ENCODE data around the gene NAALADL2. TPM values are rescaled to one million over a fixed set of nuclear protein-coding genes. Genes with fewer than 3 reads are reported as not detected.
A peak's percentile ranks its signal among the peaks of the same experiment; 100 is the strongest.
"Not testable (repeated sequence)": the region's sequence is repeated elsewhere in the genome, so short reads cannot be mapped to it uniquely, and the experiment has no call there.

The NAALADL2 gene
- total and polyA plus RNA-seq, 8 donors, result 0.76 to 15.4 (median 7.9) TPM

DNA sequence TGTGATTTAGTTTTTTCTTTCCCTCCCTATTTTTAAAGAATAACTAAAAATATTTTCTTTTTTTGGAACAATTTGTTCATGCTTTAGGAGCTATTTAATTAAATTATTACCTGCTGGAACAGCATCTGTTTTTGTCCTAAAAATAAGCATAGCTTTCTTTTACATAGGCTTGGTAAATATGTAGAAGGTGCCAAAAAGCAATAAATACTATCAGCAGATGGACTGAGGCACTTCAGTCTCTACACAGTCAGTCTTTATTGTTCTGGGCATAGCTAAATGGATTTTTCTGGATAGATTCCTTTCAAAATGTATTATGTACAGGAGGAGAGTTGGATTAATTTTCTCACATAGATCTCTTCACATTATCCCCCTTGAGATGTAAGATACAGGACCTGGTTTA is 223.5 kb downstream of the NAALADL2 start:
- H3K4me1 ChIP-seq, result no peaks in the 10 kb centered on the region
- no peaks in the 10 kb centered on the region for H3K36me3 ChIP-seq
- H3K9me3 ChIP-seq, result no peaks in the 10 kb centered on the region
- intact Hi-C loops (cut with DNase I), result no loop called here
- TF ChIP-seq, protein P1, sequence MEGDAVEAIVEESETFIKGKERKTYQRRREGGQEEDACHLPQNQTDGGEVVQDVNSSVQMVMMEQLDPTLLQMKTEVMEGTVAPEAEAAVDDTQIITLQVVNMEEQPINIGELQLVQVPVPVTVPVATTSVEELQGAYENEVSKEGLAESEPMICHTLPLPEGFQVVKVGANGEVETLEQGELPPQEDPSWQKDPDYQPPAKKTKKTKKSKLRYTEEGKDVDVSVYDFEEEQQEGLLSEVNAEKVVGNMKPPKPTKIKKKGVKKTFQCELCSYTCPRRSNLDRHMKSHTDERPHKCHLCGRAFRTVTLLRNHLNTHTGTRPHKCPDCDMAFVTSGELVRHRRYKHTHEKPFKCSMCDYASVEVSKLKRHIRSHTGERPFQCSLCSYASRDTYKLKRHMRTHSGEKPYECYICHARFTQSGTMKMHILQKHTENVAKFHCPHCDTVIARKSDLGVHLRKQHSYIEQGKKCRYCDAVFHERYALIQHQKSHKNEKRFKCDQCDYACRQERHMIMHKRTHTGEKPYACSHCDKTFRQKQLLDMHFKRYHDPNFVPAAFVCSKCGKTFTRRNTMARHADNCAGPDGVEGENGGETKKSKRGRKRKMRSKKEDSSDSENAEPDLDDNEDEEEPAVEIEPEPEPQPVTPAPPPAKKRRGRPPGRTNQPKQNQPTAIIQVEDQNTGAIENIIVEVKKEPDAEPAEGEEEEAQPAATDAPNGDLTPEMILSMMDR (IDR thresholded peaks at IDR 0.05), result no peak
- H3K27ac ChIP-seq, result no peak overlapping the region
- FAIRE-seq (no peak), ATAC-seq (no peak), DNase-seq (no peak)
- H3K27me3 ChIP-seq, result peaks cover 0 to 3% (median 0%) of the 10 kb centered on the region in 4 donors
- H3K4me3 ChIP-seq, result no peak overlapping the region

DNA sequence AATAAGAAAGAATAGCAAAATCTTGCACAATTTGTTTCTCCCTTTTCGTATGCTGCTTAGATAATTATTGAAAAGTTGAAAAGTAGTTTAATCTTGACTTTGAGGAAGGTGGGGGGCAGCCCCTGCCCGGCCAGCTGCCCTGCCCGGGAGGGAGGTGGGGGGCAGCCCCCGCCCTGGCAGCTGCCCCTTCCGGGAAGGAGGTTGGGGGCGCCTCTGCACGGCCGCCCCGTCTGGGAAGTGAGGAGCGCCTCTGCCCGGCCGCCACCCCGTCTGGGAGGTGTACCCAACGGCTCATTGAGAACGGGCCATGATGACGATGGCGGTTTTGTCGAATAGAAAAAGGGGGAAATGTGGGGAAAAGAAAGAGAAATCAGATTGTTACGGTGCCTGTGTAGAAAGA is 228.0 kb downstream of the NAALADL2 start:
- not testable (repeated sequence) for FAIRE-seq, ATAC-seq
- WGBS, 2 donors, result 88 to 91% methylated on average over 17 to 19 of the region's 19 CpGs

DNA sequence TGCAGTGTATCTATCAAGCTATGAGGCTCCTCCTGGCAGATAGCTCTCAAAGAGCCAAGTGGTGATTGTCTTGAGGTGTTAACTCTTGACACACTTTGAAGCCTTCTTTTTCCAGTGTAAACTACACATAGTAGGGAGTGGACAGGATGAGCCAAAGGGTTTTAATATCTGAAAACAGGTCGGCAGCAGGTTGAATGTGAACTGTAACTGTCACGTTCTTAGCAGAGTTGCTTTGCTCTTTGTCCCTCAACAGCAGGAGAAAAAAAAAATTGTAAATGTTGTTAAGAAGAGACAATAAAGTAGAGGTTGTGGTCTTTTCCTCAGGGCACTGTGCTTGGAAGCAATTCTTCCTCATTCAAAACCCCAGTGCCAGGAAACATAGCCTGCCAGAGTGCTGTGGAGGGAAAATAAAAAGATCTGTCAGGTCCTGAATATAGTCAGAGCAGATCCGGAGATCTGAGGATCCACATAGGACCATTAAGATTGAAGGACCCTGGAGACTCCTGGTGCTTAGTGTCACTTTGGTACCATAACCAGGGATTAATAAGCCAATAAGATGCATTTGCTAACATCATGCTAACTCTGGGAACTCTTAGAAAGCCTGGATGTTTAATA is 229.7 kb downstream of the NAALADL2 start:
- WGBS, 2 donors, result 79 to 87% methylated on average over 3 of the region's 3 CpGs

More for the DNA sequence above, 228.0 kb downstream of the NAALADL2 start:
- intact Hi-C loops (cut with DNase I); H3K9me3 ChIP-seq; H3K27me3 ChIP-seq; H3K36me3 ChIP-seq; H3K4me1 ChIP-seq; H3K4me3 ChIP-seq; H3K27ac ChIP-seq: not testable (repeated sequence)
- DNase-seq, result peak in 1 of 6 donors; percentile 27

DNA sequence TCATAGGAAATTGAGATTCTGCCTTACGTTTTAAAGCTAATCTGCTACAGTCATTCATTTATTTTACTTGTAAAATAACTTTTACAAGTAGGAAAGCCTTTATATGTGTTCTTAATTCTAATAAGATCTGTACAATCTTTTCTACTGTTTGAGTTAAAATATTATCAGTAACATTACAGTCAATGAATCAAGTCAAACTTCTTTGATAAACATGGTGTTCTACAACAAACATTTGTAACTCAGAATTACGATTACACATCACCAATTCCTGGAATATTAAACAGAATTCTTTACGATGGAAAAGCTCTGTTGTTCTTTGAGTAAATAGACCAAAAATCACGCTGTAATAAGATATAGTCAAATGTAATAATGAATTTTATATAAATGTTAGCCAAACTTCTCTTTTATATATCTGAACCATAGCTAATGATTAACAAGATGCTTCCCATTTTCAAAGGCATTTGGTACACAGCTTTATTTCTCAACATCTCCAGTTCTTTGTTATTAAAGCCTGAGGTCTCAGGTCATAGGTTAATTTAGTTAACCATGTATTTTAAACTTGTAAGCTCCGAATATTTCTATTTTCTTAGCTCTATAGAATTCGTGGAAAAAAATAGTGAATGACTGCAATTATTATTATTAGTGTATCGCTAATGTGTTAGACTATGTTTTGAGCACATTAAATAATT is 232.4 kb downstream of the NAALADL2 start:
- FAIRE-seq (no peak), DNase-seq (no peak), ATAC-seq (no peak)
- Histone ChIP-seq H3K4me1 (peaks cover 0 to 8% (median 0%) of the 10 kb centered on the region in 3 donors), H3K27me3 (no peaks in the 10 kb centered on the region), H3K9me3 (no peaks in the 10 kb centered on the region), H3K4me3 (no peak overlapping the region), H3K27ac (no peak overlapping the region), H3K36me3 (no peaks in the 10 kb centered on the region)
- intact Hi-C loops (cut with DNase I), result no loop called here
- 34 to 42% methylated on average over 7 of the region's 7 CpGs for WGBS, 2 donors
- TF ChIP-seq, protein P1 (IDR thresholded peaks at IDR 0.05), result no peak

More for the DNA sequence above, 229.7 kb downstream of the NAALADL2 start:
- no peak overlapping the region for H3K4me3 ChIP-seq
- H3K36me3 ChIP-seq, result no peaks in the 10 kb centered on the region
- TF ChIP-seq, protein P1 (IDR thresholded peaks at IDR 0.05), result no peak
- H3K9me3 ChIP-seq, result no peaks in the 10 kb centered on the region
- H3K27ac ChIP-seq, result no peak overlapping the region
- no peak for DNase-seq
- peaks cover 0 to 3% (median 0%) of the 10 kb centered on the region in 4 donors for H3K27me3 ChIP-seq
- no peak for ATAC-seq
- intact Hi-C loops (cut with DNase I), result no loop called here
- H3K4me1 ChIP-seq, result peaks cover 0 to 8% (median 0%) of the 10 kb centered on the region in 3 donors
- FAIRE-seq, result no peak

DNA sequence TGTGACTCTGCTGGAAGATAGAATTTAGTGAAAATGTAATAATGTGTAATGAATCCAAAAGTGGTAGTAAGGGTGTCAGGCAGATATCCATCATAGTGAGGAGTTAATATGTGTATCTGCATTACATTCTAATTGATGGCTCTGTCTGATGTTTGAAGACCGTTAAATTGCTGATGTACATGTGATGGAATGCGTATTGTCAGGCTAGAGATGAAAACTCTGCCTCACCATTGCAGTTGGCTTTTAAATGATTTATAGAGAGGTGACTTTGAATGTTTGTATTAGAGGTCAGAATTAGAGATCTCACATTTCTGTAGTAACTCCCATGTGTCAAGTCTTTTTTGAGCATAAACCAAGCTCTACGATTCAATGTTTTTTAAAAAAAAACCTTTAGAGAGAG is 234.6 kb downstream of the NAALADL2 start:
- Histone ChIP-seq H3K36me3 (no peaks in the 10 kb centered on the region), H3K4me3 (no peak overlapping the region), H3K9me3 (no peaks in the 10 kb centered on the region), H3K27me3 (no peaks in the 10 kb centered on the region), H3K27ac (no peak overlapping the region), H3K4me1 (peaks cover 0 to 8% (median 0%) of the 10 kb centered on the region in 3 donors)
- FAIRE-seq (no peak), ATAC-seq (no peak), DNase-seq (no peak)
- TF ChIP-seq, protein P1 (IDR thresholded peaks at IDR 0.05), result no peak
- intact Hi-C loops (cut with DNase I), result no loop called here
- WGBS, 2 donors, result 63 to 68% methylated on average over 3 of the region's 3 CpGs
